GM12878 (cell line): Measurements from ENCODE around the gene ZSWIM6. TPM values are rescaled to one million over a fixed set of nuclear protein-coding genes. Genes with fewer than 3 reads are reported as not detected.

ENCODE experiments used
- ATAC-seq: fragments of 200-7000 bp; cut with Tn5 transposase; 3 replicates; pipeline ENCODE4 v1.9.1; 2020; ENCODE audit warnings: mild to moderate bottlenecking, moderate library complexity
- BruUV-seq: library from RNA; stranded (reverse); fragments of 400-500 nt; replicated peaks from 2 replicates; lab custom pipeline; 2021; lab: Mats Ljungman, UMichigan
- CTCF ChIA-PET: fragments of 300-600 bp; sonication (Branson Sonifier 250); formaldehyde crosslinking; extraction: SDS; loops from one replicate; lab custom pipeline; 2021; ENCODE audit warnings: inconsistent platforms; lab: Yijun Ruan, JAX
- POLR2A ChIA-PET: fragments of 350-600 bp; formaldehyde crosslinking; extraction: SDS; loops from one replicate; lab custom pipeline; 2021; ENCODE audit warnings: inconsistent platforms; lab: Charles Lee
- RAD21 ChIA-PET: fragments of 300-600 bp; sonication (Branson Sonifier 250); formaldehyde crosslinking; loops from one replicate; lab custom pipeline; 2023; ENCODE audit warnings: antibody characterized with exemption; ENCODE audit not compliant: unreplicated experiment; lab: Charles Lee
- SMC1A ChIA-PET: fragments of 300-600 bp; sonication (Branson Sonifier 250); formaldehyde crosslinking; loops from one replicate; lab custom pipeline; 2023; ENCODE audit not compliant: unreplicated experiment, uncharacterized antibody; lab: Charles Lee
- DNase-seq: peaks from one replicate; pipeline ENCODE4 v3.0.0-alpha.2; 2011; ENCODE audit warnings: low read depth, low spot score
- FAIRE-seq: peaks from 3 replicates; lab custom pipeline; 2011; peaks lifted over from hg19 to GRCh38; lab: Jason Lieb, UNC
- H2AFZ ChIP-seq: 2 replicates; pipeline ENCODE4 v1.6.0; 2011; ENCODE audit warnings: low read depth, low read length, control low read depth; ENCODE audit not compliant: control insufficient read depth
- H3K27ac ChIP-seq: 2 replicates; pipeline ENCODE4 v1.5.1; 2011; ENCODE audit warnings: control low read depth; ENCODE audit not compliant: control insufficient read depth, insufficient read depth
- H3K27me3 ChIP-seq, 2 experiments: replicated peaks in 1 of 2; 2 replicates each; pipeline versions ENCODE4 v1.6.0 to v1.6.1; 2011; ENCODE audit warnings: low read length in 1 of 2; ENCODE audit not compliant: control insufficient read depth in 2 of 2, insufficient read depth in 2 of 2
- H3K36me3 ChIP-seq, 2 experiments: 2 replicates each; pipeline ENCODE4 v1.5.1; 2011; ENCODE audit warnings: low read length in 1 of 2; ENCODE audit not compliant: control insufficient read depth in 2 of 2, insufficient read depth in 2 of 2
- H3K4me1 ChIP-seq: 2 replicates; pipeline ENCODE4 v1.6.1; 2011; ENCODE audit warnings: mild to moderate bottlenecking, low read length, moderate library complexity, mixed read lengths; ENCODE audit not compliant: control insufficient read depth, insufficient read depth
- H3K4me2 ChIP-seq: 2 replicates; pipeline ENCODE4 v1.6.0; 2011; ENCODE audit warnings: control low read depth; ENCODE audit not compliant: control insufficient read depth, insufficient read depth
- H3K4me3 ChIP-seq: fragments of 200-600 bp; sonication (generic); 2 replicates; pipeline ENCODE4 v1.5.1; 2016
- H3K79me2 ChIP-seq: 2 replicates; pipeline ENCODE4 v1.6.0; 2011; ENCODE audit warnings: low read length; ENCODE audit not compliant: control insufficient read depth, insufficient read depth
- H3K9ac ChIP-seq: 2 replicates; pipeline ENCODE4 v1.8.0; 2011; ENCODE audit warnings: low read length, control low read depth, mixed read lengths; ENCODE audit not compliant: control insufficient read depth, insufficient read depth
- H3K9me3 ChIP-seq: replicated peaks from 3 replicates; pipeline ENCODE4 v1.5.1; 2011; ENCODE audit warnings: mild to moderate bottlenecking, low read length; ENCODE audit not compliant: control insufficient read depth, insufficient read depth
- H4K20me1 ChIP-seq: 2 replicates; pipeline ENCODE4 v1.6.0; 2011; ENCODE audit not compliant: control insufficient read depth, insufficient read depth
- CHD2 ChIP-seq: IDR thresholded peaks from 2 replicates; pipeline ENCODE4 v1.6.1; 2011; ENCODE audit warnings: low read depth, low read length, improper control_type of control experiment, borderline replicate concordance
- E2F4 ChIP-seq: IDR thresholded peaks from 2 replicates; pipeline ENCODE4 v1.6.1; 2012; ENCODE audit warnings: low read depth, low read length, improper control_type of control experiment
- EZH2 ChIP-seq: IDR thresholded peaks from 2 replicates; pipeline ENCODE4 v1.6.1; 2012; ENCODE audit warnings: low read depth, mild to moderate bottlenecking, control low read depth, inconsistent platforms, low read length, borderline replicate concordance; ENCODE audit not compliant: control insufficient read depth
- JUNB ChIP-seq: IDR thresholded peaks from 2 replicates; pipeline ENCODE4 v1.6.1; 2016; ENCODE audit warnings: antibody characterized with exemption, mild to moderate bottlenecking
- NBN ChIP-seq: fragments of 450-650 bp; IDR thresholded peaks from 2 replicates; pipeline ENCODE4 v1.6.1; 2016
- NR2C1 ChIP-seq: fragments of 450-650 bp; IDR thresholded peaks from 2 replicates; pipeline ENCODE4 v1.6.1; 2017; ENCODE audit warnings: antibody characterized with exemption, mild to moderate bottlenecking, moderate library complexity
- STAT3 ChIP-seq: IDR thresholded peaks from 2 replicates; pipeline ENCODE4 v1.6.1; 2011; ENCODE audit warnings: low read depth, low read length, improper control_type of control experiment
- ZBTB40 ChIP-seq: fragments of 450-650 bp; IDR thresholded peaks from 2 replicates; pipeline ENCODE4 v1.6.1; 2016; ENCODE audit warnings: mild to moderate bottlenecking, moderate library complexity, borderline replicate concordance
- ZNF217 ChIP-seq: fragments of 450-650 bp; IDR thresholded peaks from 2 replicates; pipeline ENCODE4 v1.6.1; 2017; ENCODE audit warnings: antibody characterized with exemption, mild to moderate bottlenecking
- ZNF592 ChIP-seq: fragments of 450-650 bp; IDR thresholded peaks from 2 replicates; pipeline ENCODE4 v1.6.1; 2017; ENCODE audit warnings: mild to moderate bottlenecking, moderate library complexity
- WGBS: methylation state at CpG from one replicate; pipeline ENCODE4 v1.1.6; 2016; ENCODE audit warnings: low lambda C conversion rate; ENCODE audit not compliant: insufficient replicate concordance, insufficient coverage; ENCODE audit errors: missing lambda C conversion rate; 5-methylcytosine and 5-hydroxymethylcytosine counted together
- in situ Hi-C: fragments of 300-500 bp; cut with MboI; formaldehyde crosslinking; loops from 9 replicates; pipeline ENCODE4 v1.14.3; 2018; ENCODE audit warnings: mixed read lengths
- intact Hi-C: fragments of 100-400 bp; cut with micrococcal nuclease; formaldehyde crosslinking; loops from one replicate; pipeline ENCODE4 v1.14.2; 2022; ENCODE audit not compliant: unreplicated experiment
- polyA plus RNA-seq, 11 experiments: library from polyadenylated mRNA; depleted of rRNA in 4 of 11; unstranded in 6 of 11; stranded (reverse) in 5 of 11; fragments of >200 nt; fragmentation: Nextera tagmentation in 4 of 11; fragmentation: Illumina TruSeq in 1 of 11; extraction: Ambion mirVana in 4 of 11; extraction: Trizol in 1 of 11; gene quantifications; 1 replicate in 1 of 11; 2 replicates in 10 of 11; pipeline versions ENCODE4 v1.2.1 to v1.2.3, GENCODE V29; 2011 to 2016; ENCODE audit warnings: inconsistent platforms in 2 of 11, missing spikeins in 2 of 11, low read depth in 1 of 11
- total RNA-seq, 4 experiments: library from RNA; depleted of rRNA in 3 of 4; stranded (reverse); fragments of >200 nt in 3 of 4; fragmentation: Illumina TruSeq in 1 of 4; extraction: Trizol in 1 of 4; gene quantifications; 2 replicates each; pipeline versions ENCODE4 v1.2.1 to v1.2.3, GENCODE V29; 2013 to 2021

ZSWIM6 gene
- total and polyA plus RNA-seq, 10 of the 15 experiments (the other 5 are each of a cell fraction or from before 2014, with no cell fraction given) = 0.53 to 6.2 (median 3.4) TPM

DNA sequence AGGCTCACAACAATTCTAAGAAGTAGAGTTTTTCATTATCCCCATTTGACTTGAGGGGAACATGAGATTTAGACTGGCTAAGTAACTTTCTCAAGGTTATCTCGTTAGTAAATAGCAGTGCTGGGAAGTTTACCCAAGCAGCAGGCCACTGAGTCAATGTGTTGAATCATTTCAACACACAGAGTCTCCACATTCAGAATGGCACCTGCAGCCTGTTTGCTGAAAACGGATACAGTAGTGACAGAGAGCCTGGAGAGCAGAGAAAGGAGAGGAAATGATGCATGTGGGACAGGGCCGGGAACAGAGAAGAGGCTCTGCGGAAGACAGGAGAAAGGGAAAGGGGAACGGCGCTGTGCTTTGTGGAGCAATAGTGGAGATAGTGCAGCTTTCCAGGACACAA lies 33.5 kb upstream of the ZSWIM6 start (continued):
- TF ChIP-seq E2F4 (no peak), EZH2 (no peak), STAT3 (no peak)

- no peaks in the 10 kb centered on the region for H3K79me2 ChIP-seq
- H3K27me3 ChIP-seq = no peaks in the 10 kb centered on the region; a peak in 1 of 4 replicates
- in situ Hi-C loops = no loop called here
- whole genome bisulfite sequencing = 32% methylated on average over 5 of the region's 5 CpGs
- ChIA-PET POLR2A (no interaction called here), RAD21 (interaction anchor here (0.7 to 1.4 kb wide), 2 partner anchors 9 to 27 kb away, joined by 3 to 4 read pairs; no protein-coding TSS in a partner anchor), SMC1A (interaction anchor here (1.0 to 1.6 kb wide), 3 partner anchors 9 to 36 kb away, joined by 3 to 4 read pairs (median 3); no protein-coding TSS in a partner anchor), CTCF (interaction anchor here (1.4 kb wide), 1 partner anchor 8 kb away, joined by 3 read pairs; no protein-coding TSS in a partner anchor)
- intact Hi-C loops = no loop called here
- no peaks in the 10 kb centered on the region for H3K36me3 ChIP-seq
- no peak overlapping the region for H3K4me3 ChIP-seq
- H3K9ac ChIP-seq = no peak overlapping the region
- no peaks in the 10 kb centered on the region for H4K20me1 ChIP-seq
- BruUV-seq = no TSS peak
- H3K4me1 ChIP-seq = no peaks in the 10 kb centered on the region
- DNase-seq (no peak), ATAC-seq (no peak), FAIRE-seq (no peak)
- no peak overlapping the region for H3K27ac ChIP-seq
- H3K4me2 ChIP-seq = no peak overlapping the region
- H3K9me3 ChIP-seq = no peaks in the 10 kb centered on the region
- no peak overlapping the region for H2AFZ ChIP-seq
- TF ChIP-seq ZBTB40 (no peak), NBN (no peak), CHD2 (no peak), JUNB (no peak), NR2C1 (no peak), ZNF217 (no peak), ZNF592 (no peak)
Measured at GRCh38 chr5:61299261-61299681, 32.8 kb upstream of the ZSWIM6 start.
